Activated naive CD4-positive, alpha-beta T cell treated with anti-CD3 and anti-CD28 coated beads, Interleukin-2, amount 50 U/mL, for 72 hours (primary cell): ENCODE results near the gene CLDN6. TPM values are rescaled to one million over a fixed set of nuclear protein-coding genes. Genes with fewer than 3 reads are reported as not detected.

Experiments
- ATAC-seq, 2 donors: fragments of 150-1000 bp; cut with Tn5 transposase; 2 replicates each; pipeline ENCODE4 v1.10.0; 2021; ENCODE audit warnings: mild to moderate bottlenecking in 2 of 2, moderate library complexity in 2 of 2
- DNase-seq, 2 donors: peaks; one replicate each; pipeline ENCODE4 v3.0.0; 2021 to 2022; ENCODE audit warnings: low spot score in 2 of 2
- H3K27ac Mint-ChIP-seq, 2 donors: one replicate each; pipeline ENCODE4 v1.8.0; 2022; ENCODE audit warnings: mild to moderate bottlenecking in 2 of 2, mixed read lengths in 2 of 2
- H3K36me3 Mint-ChIP-seq, 2 donors: one replicate each; pipeline ENCODE4 v1.8.0; 2022; ENCODE audit warnings: mixed read lengths in 2 of 2
- H3K9me3 Mint-ChIP-seq, 2 donors: one replicate each; pipeline ENCODE4 v1.8.0; 2022; ENCODE audit warnings: mixed read lengths in 2 of 2
- total RNA-seq, 2 donors: library from RNA; stranded (reverse); gene quantifications; one replicate each; pipeline ENCODE4 v1.2.3, GENCODE V29; 2022

The CLDN6 gene
- total RNA-seq, 2 donors from 2014 or later, result not detected

DNA sequence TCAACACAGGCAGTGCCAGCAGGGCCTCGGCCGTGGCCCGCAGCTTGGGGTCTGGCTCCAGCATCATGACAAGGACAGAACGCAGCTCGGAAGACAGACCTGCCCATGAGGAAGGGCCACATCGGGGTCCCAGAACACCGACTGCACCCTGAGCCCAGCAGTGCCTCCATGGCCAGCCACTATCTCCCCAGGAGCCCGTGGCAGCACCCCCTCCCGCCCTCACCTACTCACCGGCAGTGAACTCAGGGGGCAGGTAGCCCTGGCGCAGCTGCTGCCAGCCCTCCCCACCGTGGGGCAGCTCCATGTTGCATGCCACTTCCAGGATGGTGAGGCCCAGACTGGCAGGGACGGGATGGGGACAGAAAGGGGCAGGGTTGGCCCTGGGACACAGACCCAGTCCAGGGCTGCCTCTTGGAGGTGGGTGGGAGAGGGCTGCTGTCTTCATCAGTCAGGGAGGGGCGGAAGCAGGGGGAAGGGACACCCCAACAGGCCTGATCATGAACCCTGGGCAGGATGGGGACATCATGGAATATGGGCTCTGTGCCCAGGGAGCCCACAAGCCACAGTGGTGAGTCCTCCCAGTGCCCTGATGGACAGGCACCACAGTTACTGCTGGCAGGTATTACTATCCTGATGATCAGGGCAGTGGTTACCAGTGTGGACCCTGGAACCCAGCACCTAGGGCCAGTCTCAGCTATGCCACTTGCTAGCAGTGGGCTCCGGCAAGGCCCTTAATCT, 43.5 kb downstream of the CLDN6 start:
- Mint-ChIP-seq H3K9me3 (no peaks in the 10 kb centered on the region), H3K36me3 (peaks cover 15 to 34% of the 10 kb centered on the region in 2 donors), H3K27ac (peak overlapping the region in 1 of 2 donors; percentile 37)
- ATAC-seq (no peak), DNase-seq (no peak)

DNA sequence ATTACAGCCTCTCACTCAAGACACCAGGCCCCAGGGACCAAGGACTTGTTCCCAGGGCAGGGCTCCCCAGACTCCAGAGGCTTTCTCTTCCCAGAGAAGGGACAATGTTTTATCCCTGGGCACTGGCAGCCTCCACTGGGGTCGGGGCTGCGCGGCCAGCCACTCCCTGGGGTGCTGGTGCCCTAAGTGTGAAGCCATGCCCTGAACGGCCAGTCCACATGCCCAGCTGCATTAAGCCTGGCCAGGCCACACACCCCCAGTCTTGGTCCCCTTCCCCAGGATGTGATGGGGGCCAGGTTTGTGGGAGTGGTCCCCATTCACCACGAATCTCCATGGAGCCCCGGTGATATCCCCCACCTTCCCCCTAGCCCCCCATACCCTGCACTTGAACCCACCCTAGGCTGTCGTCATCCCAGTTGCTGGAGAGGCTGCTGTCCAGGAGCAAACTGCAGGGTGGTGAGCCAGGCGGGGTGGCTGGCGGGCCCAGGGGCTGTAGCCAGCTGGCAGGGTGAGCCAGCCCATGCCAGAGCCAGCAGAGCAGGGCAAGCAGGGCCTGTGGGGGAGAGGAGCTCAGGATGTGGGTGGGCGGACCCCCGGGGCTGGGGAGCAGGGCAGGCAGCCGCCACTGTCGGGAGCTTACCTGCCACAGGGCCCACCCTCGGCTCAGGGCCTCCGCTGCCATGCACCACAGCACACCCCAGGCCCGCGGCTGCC, 44.2 kb downstream of the CLDN6 start:
- Mint-ChIP-seq H3K9me3 (no peaks in the 10 kb centered on the region), H3K36me3 (peaks cover 12 to 31% of the 10 kb centered on the region in 2 donors), H3K27ac (peak overlapping the region in 1 of 2 donors; percentile 37)
- ATAC-seq, result no peak
- no peak for DNase-seq

DNA sequence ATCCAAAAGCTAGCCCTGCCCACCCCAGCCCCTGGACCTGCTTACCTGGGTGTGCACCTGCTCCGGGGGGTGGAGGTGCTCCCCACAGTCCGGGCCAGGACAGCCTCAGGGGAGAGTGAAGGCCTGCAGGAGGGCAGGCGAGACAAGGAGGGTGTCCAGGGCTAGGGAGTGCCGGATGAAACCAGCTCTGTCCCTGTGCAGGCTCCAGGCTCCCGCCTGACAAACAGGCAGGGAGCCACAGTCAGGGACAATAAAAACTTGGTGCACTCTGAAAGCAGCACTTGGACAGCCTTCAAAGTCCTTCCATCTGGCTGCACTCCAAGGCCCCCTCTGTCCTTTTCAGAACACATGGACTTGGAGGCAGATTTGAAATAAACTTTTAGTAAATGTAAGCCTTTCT, 44.9 kb downstream of the CLDN6 start:
- ATAC-seq, result no peak
- peaks cover 11 to 36% of the 10 kb centered on the region in 2 donors for H3K36me3 Mint-ChIP-seq
- DNase-seq, result no peak
- H3K27ac Mint-ChIP-seq, result peak overlapping the region in 1 of 2 donors; percentile 65
- H3K9me3 Mint-ChIP-seq, result no peaks in the 10 kb centered on the region

DNA sequence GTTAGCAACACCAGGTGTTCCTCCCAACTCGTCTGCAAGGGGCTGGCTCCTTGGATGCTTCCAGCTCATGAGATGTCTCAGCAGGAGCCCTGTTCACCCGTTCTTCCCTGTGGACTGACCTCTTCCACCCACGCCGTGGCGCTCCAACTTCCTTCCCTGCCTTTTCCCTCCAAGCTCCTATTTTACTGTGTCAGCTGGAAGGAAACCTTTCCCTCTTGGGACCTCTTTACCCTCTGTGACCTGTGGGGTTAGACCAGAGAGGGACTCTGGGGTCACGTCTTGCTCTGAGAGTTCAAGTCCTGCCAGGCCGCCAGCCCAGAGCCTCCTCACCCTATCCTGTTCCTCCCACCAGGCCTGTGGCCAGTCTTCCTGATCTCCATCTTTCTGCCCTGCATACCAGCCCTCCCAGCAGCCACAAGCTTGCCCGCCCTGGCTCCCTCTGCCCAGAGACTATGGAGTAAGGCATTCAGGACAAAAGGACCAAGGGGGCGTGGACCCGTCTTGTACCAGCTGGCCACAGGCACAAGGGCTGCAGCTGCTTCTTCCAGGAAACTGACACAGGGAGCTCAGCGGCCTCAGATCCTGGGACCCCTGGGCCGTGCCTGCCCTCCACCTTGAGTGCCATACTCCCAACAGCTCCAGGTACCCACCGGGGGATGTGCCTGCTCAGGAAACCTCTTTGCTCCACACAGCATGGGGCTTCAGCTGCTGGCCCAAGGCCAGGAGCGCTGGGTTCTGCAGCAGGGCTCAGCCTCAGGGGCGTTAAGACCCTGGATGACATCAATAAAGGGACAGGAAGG, 45.8 kb downstream of the CLDN6 start:
- Mint-ChIP-seq H3K36me3 (peaks cover 6 to 33% of the 10 kb centered on the region in 2 donors), H3K9me3 (no peaks in the 10 kb centered on the region), H3K27ac (peak overlapping the region; percentile 37 to 65)
- ATAC-seq (no peak), DNase-seq (no peak)

DNA sequence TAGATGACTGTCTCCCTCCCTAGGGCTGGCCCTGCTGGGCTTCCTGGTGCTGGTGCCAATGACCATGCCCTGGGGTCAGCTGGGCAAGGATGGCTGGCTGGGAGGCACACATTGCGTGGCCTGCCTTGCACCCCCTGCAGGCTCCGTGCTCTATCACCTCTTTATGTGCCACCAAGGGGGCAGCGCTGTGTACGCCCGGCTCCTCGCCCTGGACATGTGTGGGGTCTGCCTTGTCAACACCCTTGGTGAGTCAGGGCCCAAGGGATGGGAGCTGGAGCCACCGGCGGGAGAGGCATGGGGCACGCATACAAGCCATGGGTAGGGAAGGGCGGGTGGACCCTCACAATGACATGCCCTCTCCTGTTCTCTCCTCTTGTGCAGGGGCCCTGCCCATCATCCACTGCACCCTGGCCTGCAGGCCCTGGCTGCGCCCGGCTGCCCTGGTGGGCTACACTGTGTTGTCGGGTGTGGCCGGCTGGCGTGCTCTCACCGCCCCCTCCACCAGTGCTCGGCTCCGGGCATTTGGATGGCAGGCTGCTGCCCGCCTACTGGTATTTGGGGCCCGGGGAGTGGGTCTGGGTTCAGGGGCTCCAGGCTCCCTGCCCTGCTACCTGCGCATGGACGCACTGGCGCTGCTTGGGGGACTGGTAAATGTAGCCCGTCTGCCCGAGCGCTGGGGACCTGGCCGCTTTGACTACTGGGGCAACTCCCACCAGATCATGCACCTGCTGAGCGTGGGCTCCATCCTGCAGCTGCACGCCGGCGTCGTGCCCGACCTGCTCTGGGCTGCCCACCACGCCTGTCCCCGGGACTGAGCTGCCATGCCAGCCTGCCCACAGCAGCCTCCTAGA, 46.6 kb downstream of the CLDN6 start:
- Mint-ChIP-seq H3K9me3 (no peaks in the 10 kb centered on the region), H3K27ac (peak overlapping the region; percentile 65 to 72), H3K36me3 (peaks cover 6 to 32% of the 10 kb centered on the region in 2 donors)
- no peak for ATAC-seq
- DNase-seq, result no peak

DNA sequence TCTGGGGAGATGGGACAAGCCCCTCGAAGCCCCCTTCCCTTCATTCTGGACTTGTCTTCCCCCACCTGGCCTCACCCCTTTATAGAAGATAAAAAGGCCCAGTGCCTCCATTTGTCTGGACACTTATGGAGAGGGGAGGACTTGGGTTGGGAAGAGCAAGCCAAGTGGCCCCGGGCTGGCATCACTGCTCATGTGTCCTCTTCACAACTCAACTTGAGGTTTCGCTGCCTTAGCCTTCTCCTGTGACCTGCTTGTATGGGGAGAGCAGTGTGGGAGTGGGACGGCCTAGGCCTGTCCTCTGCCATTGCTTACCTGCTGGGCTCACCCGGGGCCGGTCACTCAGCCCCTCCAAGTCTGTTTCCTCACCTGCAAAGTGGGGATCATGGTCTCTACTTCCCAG, 47.4 kb downstream of the CLDN6 start:
- Mint-ChIP-seq H3K27ac (peak overlapping the region in 1 of 2 donors; percentile 65), H3K9me3 (no peaks in the 10 kb centered on the region), H3K36me3 (peaks cover 0 to 24% of the 10 kb centered on the region in 2 donors)
- ATAC-seq (no peak), DNase-seq (no peak)

DNA sequence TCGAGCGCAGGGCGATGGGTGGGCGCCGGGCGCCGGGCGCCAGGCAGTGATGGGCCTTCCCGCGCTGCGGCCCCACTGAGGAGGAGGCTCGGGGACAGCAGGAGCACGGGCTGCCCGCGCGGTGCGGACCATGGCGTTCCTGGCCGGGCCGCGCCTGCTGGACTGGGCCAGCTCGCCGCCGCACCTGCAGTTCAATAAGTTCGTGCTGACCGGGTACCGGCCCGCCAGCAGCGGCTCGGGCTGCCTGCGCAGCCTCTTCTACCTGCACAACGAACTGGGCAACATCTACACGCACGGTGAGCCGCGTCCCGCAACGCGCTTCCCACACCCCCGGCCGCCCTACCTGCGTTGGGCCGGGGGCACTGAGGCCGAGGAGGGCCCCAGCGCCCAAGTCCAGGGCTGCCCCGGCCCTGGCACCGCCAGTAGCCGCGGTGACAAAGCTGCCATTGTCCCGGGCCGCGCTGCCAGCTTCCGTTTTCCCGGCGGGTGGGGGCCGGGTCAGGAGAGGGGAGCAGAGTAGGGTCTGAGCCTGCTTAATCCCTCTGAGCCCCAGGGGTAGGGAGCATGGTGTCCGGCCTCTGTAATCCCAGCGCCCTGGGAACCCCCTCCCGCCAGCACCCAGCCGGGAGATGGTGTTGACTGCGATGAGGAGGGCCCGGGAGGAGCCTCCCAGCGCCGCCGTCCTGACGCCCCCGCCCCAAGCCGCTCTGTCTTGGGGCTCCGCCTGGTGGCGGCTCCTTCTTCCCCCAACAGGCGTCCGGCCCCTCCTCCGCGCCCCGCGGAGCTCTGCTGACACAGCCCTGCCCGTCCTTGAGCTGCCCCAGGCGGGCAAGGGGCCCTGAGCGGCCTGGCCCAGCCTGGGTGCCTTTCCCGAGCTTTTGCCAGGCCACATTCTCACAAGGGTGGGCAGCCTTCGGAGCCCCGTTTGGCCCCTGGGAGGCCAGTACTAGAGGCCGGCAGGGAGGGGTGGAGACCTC, 48.1 kb downstream of the CLDN6 start:
- DNase-seq (peak; percentile 81 to 89), ATAC-seq (peak; percentile 51 to 75)
- Mint-ChIP-seq H3K27ac (peak overlapping the region in 1 of 2 donors; percentile 65), H3K36me3 (peaks cover 0 to 24% of the 10 kb centered on the region in 2 donors), H3K9me3 (no peaks in the 10 kb centered on the region)

DNA sequence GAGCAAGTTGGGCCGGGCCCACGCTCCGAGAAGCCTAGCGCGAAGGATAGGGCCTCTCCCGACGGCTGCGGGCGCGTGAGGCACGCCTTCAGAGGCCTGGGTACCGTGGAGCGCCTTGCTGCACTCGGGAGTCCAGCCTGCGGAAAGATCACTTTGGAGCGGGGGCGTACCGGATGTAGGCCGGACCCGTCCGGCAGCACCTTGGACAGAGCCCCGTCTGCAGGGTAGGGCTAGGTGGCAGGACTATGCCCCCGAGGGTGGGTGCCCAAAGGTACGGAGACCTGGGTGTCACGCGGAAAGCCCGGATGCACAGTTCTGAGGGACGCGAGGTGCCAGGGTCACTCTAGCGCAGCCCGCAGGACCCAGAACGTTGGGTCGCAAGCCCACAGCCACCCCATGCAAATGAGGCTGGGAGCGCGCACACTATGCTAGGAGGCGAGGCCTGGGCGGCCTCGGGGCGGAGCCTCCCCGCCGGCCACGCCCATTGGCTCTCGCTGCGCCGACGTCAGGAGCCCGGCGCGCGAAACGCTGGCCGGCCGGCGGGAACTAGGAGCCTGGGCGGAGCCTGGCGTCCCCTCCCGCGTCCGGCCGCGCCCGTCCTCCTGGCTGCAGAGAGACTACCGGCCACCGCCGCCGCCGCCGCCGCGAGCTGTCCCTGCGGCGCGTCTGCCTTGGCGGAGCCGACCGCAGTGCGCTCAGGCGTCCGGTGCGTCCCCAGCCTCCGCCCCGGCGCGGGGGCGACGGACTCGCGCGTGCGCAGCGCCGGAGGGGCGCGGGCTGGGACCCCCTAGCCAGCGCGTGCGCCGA, 49.0 kb downstream of the CLDN6 start, which contains the start of gene PAQR4:
TSS of gene PAQR4 (plus strand) at position 611 of the 807 bp plus-strand sequence. CDS start 327 bp downstream, outside the sequence.
- H3K27ac Mint-ChIP-seq, result peak within 1 kb of the TSS in 1 of 2 donors; percentile 65
- DNase-seq (peak; percentile 93 to 94), ATAC-seq (peak; percentile 81)
- H3K9me3 Mint-ChIP-seq, result no peaks in the 10 kb centered on the region
- peaks cover 0 to 24% of the 10 kb centered on the region in 2 donors for H3K36me3 Mint-ChIP-seq

DNA sequence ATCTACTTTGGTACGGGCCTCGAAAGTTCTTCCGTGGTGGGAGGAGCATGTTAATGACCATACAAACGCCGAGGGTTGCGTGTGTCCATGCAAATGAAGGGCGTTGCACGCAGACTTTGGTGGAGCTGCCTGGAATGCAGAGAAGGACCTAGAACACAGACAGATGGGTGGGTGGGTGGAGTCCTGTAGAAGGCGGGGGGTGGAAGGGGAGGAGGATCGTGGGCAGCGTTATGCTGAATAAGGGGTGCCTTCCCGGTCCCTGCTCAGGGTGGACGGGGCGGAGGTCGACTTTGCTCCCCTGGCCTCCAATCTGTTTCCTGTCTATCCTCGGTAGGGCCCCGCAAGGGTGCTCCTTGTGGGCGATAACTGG, 49.6 kb downstream of the CLDN6 start:
- DNase-seq, result no peak
- ATAC-seq, result no peak
- peaks cover 0 to 24% of the 10 kb centered on the region in 2 donors for H3K36me3 Mint-ChIP-seq
- H3K9me3 Mint-ChIP-seq, result no peaks in the 10 kb centered on the region
- H3K27ac Mint-ChIP-seq, result peak overlapping the region in 1 of 2 donors; percentile 59

DNA sequence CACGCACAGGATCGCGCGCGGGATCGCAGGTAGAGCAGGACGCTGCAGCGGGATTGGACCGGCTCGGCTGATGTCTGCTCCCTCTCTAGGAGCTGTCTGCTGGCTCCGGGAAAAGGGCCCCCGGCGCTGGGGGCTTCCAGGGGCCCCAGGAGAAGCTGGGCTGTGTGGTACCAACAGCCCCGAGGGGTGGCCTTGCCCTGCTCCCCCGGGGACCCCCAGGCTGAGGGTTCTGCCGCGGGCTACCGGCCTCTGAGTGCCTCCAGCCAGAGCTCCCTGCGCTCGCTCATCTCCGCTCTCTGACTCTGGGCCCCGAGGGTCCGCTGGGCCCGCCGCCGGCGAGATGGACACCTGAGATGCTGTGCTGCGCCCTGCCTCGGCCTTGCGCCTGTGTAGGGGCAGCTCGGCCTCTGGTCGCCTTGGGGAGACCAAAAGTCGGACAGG, 50.2 kb downstream of the CLDN6 start:
- H3K36me3 Mint-ChIP-seq, result peaks cover 0 to 24% of the 10 kb centered on the region in 2 donors
- H3K27ac Mint-ChIP-seq, result no peak overlapping the region
- ATAC-seq (no peak), DNase-seq (no peak)
- H3K9me3 Mint-ChIP-seq, result no peaks in the 10 kb centered on the region

DNA sequence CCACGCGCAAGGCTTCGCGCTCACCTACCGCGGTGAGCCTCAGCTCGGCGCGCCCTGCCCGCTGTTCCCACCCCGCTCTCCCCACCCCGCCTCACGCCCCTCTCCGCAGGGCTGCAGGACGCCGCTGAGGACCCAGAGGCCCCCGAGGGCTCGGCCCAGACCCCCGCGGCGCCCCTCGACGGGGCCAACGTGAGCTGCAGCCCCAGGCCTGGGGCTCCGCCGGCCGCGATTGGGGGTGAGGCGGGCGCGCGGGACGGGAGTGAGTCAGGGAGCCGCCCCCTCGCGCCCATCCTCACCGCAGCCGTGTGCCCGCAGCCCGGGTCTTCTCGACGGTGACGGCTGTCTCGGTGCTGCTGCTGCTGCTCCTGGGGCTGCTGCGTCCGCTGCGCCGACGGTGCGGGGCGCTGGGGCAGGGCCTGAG, 50.8 kb downstream of the CLDN6 start:
- Mint-ChIP-seq H3K36me3 (peaks cover 0 to 19% of the 10 kb centered on the region in 2 donors), H3K27ac (no peak overlapping the region), H3K9me3 (no peaks in the 10 kb centered on the region)
- DNase-seq, result no peak
- ATAC-seq, result no peak

DNA sequence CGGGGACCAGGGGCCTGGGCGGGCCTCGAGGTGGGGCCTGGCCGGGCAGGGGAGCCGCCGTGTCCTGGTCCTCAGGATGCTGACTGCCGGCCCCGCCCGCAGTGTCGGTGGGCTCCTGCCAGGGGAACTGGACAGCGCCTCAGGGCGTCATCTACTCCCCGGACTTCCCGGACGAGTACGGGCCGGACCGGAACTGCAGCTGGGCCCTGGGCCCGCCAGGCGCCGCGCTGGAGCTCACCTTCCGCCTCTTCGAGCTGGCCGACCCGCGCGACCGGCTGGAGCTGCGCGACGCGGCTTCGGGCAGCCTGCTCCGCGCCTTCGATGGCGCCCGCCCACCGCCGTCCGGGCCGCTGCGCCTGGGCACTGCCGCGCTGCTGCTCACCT, 51.2 kb downstream of the CLDN6 start:
- Mint-ChIP-seq H3K27ac (no peak overlapping the region), H3K36me3 (peaks cover 0 to 16% of the 10 kb centered on the region in 2 donors), H3K9me3 (no peaks in the 10 kb centered on the region)
- DNase-seq (no peak), ATAC-seq (no peak)

DNA sequence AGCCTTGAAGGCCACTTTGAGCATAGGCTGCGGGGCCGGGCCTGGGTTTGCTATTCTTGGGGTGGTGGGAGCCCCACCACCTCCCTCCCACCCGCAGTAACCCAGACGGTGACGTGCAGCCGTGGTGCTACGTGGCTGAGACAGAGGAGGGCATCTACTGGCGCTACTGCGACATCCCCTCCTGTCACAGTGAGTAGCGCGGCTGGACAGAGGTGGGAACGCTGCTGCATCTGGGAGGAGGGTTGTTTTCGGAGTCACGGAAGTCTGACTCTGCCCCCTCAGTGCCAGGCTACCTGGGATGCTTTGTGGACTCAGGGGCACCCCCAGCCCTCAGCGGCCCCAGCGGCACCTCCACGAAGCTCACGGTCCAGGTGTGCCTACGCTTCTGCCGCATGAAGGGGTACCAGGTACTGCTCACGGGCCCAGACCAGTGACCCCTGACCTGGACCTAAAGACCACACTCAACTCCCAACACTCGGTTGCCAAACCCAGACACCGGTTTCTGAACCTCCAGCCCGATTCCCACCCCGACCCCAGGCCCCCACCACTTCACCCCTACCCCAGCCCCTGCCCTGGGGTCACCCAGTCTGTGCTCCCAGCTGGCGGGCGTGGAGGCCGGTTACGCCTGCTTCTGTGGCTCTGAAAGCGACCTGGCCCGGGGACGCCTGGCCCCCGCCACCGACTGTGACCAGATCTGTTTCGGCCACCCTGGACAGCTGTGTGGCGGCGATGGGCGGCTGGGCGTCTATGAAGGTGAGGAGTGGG, 51.8 kb downstream of the CLDN6 start:
- ATAC-seq (no peak), DNase-seq (no peak)
- peaks cover 0 to 16% of the 10 kb centered on the region in 2 donors for H3K36me3 Mint-ChIP-seq
- no peaks in the 10 kb centered on the region for H3K9me3 Mint-ChIP-seq
- no peak overlapping the region for H3K27ac Mint-ChIP-seq
